Measurements from ENCODE around the gene DLEC1. TPM values are rescaled to one million over a fixed set of nuclear protein-coding genes. Genes with fewer than 3 reads are reported as not detected.
A peak's percentile ranks its signal among the peaks of the same experiment; 100 is the strongest.

The DLEC1 gene
- total and polyA plus RNA-seq, 2 donors from 2014 or later = 0.52 to 3.3 TPM

- Histone ChIP-seq H3K9me3 (ENCODE audit: control insufficient read depth in 2 of 3, insufficient read depth in 1 of 3, low read length in 3 of 3) (no peaks in the 10 kb centered on the region), H3K4me1 (ENCODE audit: control insufficient read depth in 2 of 3, insufficient read depth in 2 of 3, low read depth in 1 of 3, low read length in 3 of 3) (peaks cover 0 to 12% (median 3%) of the 10 kb centered on the region in 3 donors), H3K27ac (ENCODE audit: low read depth in 2 of 2, low read length in 2 of 2) (no peak overlapping the region), H3K9ac (ENCODE audit: low read length in 3 of 3) (no peak overlapping the region), H3K4me3 (ENCODE audit: low read length in 3 of 3) (no peak overlapping the region), H3K36me3 (ENCODE audit: control insufficient read depth in 2 of 3, insufficient read depth in 3 of 3, low read length in 3 of 3) (no peaks in the 10 kb centered on the region), H3K27me3 (ENCODE audit: control insufficient read depth, insufficient read depth, low read length) (peaks cover 4% of the 10 kb centered on the region)
- no peak for FAIRE-seq
- intact Hi-C loops (cut with DNase I) = no loop called here
- no peak for DNase-seq
- TF ChIP-seq, protein P1, sequence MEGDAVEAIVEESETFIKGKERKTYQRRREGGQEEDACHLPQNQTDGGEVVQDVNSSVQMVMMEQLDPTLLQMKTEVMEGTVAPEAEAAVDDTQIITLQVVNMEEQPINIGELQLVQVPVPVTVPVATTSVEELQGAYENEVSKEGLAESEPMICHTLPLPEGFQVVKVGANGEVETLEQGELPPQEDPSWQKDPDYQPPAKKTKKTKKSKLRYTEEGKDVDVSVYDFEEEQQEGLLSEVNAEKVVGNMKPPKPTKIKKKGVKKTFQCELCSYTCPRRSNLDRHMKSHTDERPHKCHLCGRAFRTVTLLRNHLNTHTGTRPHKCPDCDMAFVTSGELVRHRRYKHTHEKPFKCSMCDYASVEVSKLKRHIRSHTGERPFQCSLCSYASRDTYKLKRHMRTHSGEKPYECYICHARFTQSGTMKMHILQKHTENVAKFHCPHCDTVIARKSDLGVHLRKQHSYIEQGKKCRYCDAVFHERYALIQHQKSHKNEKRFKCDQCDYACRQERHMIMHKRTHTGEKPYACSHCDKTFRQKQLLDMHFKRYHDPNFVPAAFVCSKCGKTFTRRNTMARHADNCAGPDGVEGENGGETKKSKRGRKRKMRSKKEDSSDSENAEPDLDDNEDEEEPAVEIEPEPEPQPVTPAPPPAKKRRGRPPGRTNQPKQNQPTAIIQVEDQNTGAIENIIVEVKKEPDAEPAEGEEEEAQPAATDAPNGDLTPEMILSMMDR (IDR thresholded peaks at IDR 0.05; ENCODE audit: borderline replicate concordance, extremely low read depth, insufficient read depth) = no peak
Measured at GRCh38 chr3:38036286-38036685, 2.7 kb upstream of the DLEC1 start.

DNA sequence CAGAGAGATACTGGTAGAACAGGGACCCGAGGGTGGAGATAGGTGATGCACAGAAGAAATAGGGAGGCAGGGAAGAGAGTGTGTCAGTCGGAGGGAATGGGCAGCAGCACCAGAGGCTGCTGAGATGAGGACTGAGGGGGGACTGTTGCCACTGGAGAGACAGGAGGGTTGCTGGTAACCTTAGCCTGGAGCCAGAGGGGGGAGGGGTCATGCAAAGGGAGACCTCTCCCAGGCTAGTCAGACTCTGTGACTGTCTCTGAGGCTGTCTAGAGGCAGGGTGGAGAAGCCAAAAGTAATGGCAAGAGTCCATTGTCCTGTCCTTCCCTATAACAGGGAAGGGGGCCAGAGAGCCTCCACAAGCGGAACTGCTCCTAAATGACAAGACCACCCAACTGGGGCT, 2.1 kb upstream of the DLEC1 start:
- Histone ChIP-seq H3K9me3 (ENCODE audit: control insufficient read depth in 2 of 3, insufficient read depth in 1 of 3, low read length in 3 of 3) (no peaks in the 10 kb centered on the region), H3K27ac (ENCODE audit: low read depth in 2 of 2, low read length in 2 of 2) (no peak overlapping the region), H3K4me3 (ENCODE audit: low read length in 3 of 3) (no peak overlapping the region), H3K4me1 (ENCODE audit: control insufficient read depth in 2 of 3, insufficient read depth in 2 of 3, low read depth in 1 of 3, low read length in 3 of 3) (peaks cover 0 to 12% (median 3%) of the 10 kb centered on the region in 3 donors), H3K9ac (ENCODE audit: low read length in 3 of 3) (no peak overlapping the region), H3K36me3 (ENCODE audit: control insufficient read depth in 2 of 3, insufficient read depth in 3 of 3, low read length in 3 of 3) (no peaks in the 10 kb centered on the region), H3K27me3 (ENCODE audit: control insufficient read depth, insufficient read depth, low read length) (peaks cover 4% of the 10 kb centered on the region)
- TF ChIP-seq, protein P1 (IDR thresholded peaks at IDR 0.05; ENCODE audit: borderline replicate concordance, extremely low read depth, insufficient read depth) = no peak
- intact Hi-C loops (cut with DNase I) = no loop called here
- no peak for FAIRE-seq
- DNase-seq = no peak

DNA sequence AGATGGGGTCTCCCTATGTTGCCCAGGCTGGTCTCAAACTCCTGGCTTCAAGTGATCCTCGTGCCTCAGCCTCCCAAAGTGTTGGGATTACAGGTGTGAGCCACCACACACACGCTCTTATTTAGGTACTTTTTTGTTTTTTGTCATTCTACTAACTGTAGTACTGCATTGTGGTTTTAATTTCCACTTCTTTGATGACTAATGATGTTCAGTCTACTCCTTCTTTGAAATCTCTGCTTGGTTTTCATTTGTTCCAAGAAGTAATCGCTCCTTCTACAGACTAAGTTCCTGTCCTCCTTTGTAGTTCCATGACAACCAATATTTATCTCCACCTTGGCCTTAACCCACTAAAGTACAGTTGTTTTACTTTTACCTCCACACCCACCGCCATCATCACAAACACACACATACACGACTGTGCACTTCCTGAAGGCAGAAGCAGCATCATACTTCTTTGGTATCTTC, 529 bp upstream of the DLEC1 start:
- TF ChIP-seq, protein P1 (IDR thresholded peaks at IDR 0.05; ENCODE audit: borderline replicate concordance, extremely low read depth, insufficient read depth) = no peak
- Histone ChIP-seq H3K27me3 (ENCODE audit: control insufficient read depth, insufficient read depth, low read length) (peaks cover 4% of the 10 kb centered on the region), H3K4me3 (ENCODE audit: low read length in 3 of 3) (peak overlapping the region in 2 of 3 donors; percentile 55 to 62), H3K27ac (ENCODE audit: low read depth in 2 of 2, low read length in 2 of 2) (no peak overlapping the region), H3K4me1 (ENCODE audit: control insufficient read depth in 2 of 3, insufficient read depth in 2 of 3, low read depth in 1 of 3, low read length in 3 of 3) (peaks cover 0 to 12% (median 3%) of the 10 kb centered on the region in 3 donors), H3K9me3 (ENCODE audit: control insufficient read depth in 2 of 3, insufficient read depth in 1 of 3, low read length in 3 of 3) (no peaks in the 10 kb centered on the region), H3K36me3 (ENCODE audit: control insufficient read depth in 2 of 3, insufficient read depth in 3 of 3, low read length in 3 of 3) (no peaks in the 10 kb centered on the region), H3K9ac (ENCODE audit: low read length in 3 of 3) (peak overlapping the region in 2 of 3 donors; percentile 31 to 41)
- DNase-seq = no peak
- intact Hi-C loops (cut with DNase I) = no loop called here
- FAIRE-seq = no peak

DNA sequence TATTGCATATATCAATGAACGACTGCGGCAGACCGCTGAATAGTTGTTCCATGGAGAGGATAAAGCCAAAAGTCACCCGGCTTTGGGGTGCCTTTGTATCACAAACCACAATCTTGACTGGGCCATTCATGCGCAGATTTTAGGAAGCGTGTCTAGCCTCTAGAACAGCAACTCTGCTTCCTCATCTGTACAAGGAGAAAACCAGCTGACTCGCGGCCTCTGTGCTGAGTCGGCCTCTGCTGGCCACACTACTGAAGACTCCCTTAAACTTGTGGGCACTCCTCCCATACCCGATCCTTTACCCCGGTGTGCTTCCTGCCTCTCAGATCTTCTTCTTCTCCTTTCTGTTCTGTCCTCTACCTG, 872 bp downstream of the DLEC1 start:
- DNase-seq = peak in 4 of 5 donors; percentile 39 to 62 (median 51)
- Histone ChIP-seq H3K9ac (ENCODE audit: low read length in 3 of 3) (peak overlapping the region in 1 of 3 donors; percentile 41), H3K27ac (ENCODE audit: low read depth in 2 of 2, low read length in 2 of 2) (no peak overlapping the region), H3K27me3 (ENCODE audit: control insufficient read depth, insufficient read depth, low read length) (peaks cover 4% of the 10 kb centered on the region), H3K4me1 (ENCODE audit: control insufficient read depth in 2 of 3, insufficient read depth in 2 of 3, low read depth in 1 of 3, low read length in 3 of 3) (peaks cover 0 to 12% (median 3%) of the 10 kb centered on the region in 3 donors), H3K4me3 (ENCODE audit: low read length in 3 of 3) (peak overlapping the region in 2 of 3 donors; percentile 26 to 62), H3K36me3 (ENCODE audit: control insufficient read depth in 2 of 3, insufficient read depth in 3 of 3, low read length in 3 of 3) (no peaks in the 10 kb centered on the region), H3K9me3 (ENCODE audit: control insufficient read depth in 2 of 3, insufficient read depth in 1 of 3, low read length in 3 of 3) (no peaks in the 10 kb centered on the region)
- no peak for FAIRE-seq
- intact Hi-C loops (cut with DNase I) = no loop called here
- TF ChIP-seq, protein P1 (IDR thresholded peaks at IDR 0.05; ENCODE audit: borderline replicate concordance, extremely low read depth, insufficient read depth) = peak; percentile 19

All from kidney (tissue), 14 donors.